Measurements from ENCODE around the gene ARHGEF37. TPM values are rescaled to one million over a fixed set of nuclear protein-coding genes. Genes with fewer than 3 reads are reported as not detected.
"Not testable (repeated sequence)": the region's sequence is repeated elsewhere in the genome, so short reads cannot be mapped to it uniquely, and the experiment has no call there.

ARHGEF37 gene
- total RNA-seq, 1 experiment from 2014 or later = 17.0 TPM

- H3K9me3 ChIP-seq (ENCODE audit: low read length) = no peaks in the 10 kb centered on the region
- H3K4me2 ChIP-seq (ENCODE audit: low read depth, low read length, poor library complexity, severe bottlenecking) = no peak overlapping the region
- peaks cover 76% of the 10 kb centered on the region for H3K79me2 ChIP-seq (ENCODE audit: low read length)
- H3K9me2 ChIP-seq (replicated peaks; ENCODE audit: insufficient read depth, low read length) = no peaks in the 10 kb centered on the region
- no peaks in the 10 kb centered on the region for H4K20me1 ChIP-seq (ENCODE audit: insufficient read depth, low read depth, low read length)
- H3K27me3 ChIP-seq (ENCODE audit: low read length) = no peaks in the 10 kb centered on the region
- H3K4me3 ChIP-seq (ENCODE audit: low read length) = no peak overlapping the region
- no peak for DNase-seq
- 0 out of 2 replicates have a peak, but pooled peaks cover 4% of the 10 kb centered on the region for H3K36me3 ChIP-seq (ENCODE audit: insufficient read depth, low read length)
- peak overlapping the region; percentile 77 for H3K27ac ChIP-seq (ENCODE audit: low read length)
- no peak overlapping the region for H2AFZ ChIP-seq (ENCODE audit: low read length)
- H3K4me1 ChIP-seq (ENCODE audit: low read length) = peaks cover 61% of the 10 kb centered on the region
- H3K9ac ChIP-seq (ENCODE audit: low read length) = peak overlapping the region; percentile 16; the same call in 1 of the 2 replicates
These were observed 5.5 kb downstream of the ARHGEF37 start for GRCh38 chr5:149586708-149587318.

DNA sequence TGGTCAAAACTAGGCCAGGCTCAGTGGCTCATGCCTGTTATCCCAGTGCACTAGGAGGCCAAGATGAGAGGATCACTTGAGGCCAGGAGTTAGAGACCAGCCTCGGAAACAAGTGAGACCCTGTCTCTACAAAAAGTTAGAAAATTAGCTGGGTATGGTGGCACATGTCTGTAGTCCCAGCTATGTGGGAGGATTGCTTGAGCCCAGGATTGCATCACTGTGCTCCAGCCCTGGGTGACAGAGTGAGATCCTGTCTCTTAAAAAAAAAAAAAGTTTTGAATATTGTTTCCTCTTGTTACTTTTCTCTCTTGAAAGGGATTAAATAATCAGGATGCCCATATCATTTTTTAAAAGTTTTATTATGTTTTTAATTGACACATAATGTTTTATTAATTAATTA lies 7.6 kb downstream of the ARHGEF37 start:
- no peak overlapping the region for H3K4me2 ChIP-seq (ENCODE audit: low read depth, low read length, poor library complexity, severe bottlenecking)
- H3K9me3 ChIP-seq (ENCODE audit: low read length) = no peaks in the 10 kb centered on the region
- no peaks in the 10 kb centered on the region for H4K20me1 ChIP-seq (ENCODE audit: insufficient read depth, low read depth, low read length)
- no peak overlapping the region for H3K9ac ChIP-seq (ENCODE audit: low read length)
- H3K4me3 ChIP-seq (ENCODE audit: low read length) = no peak overlapping the region
- peaks cover 74% of the 10 kb centered on the region for H3K79me2 ChIP-seq (ENCODE audit: low read length)
- H3K36me3 ChIP-seq (ENCODE audit: insufficient read depth, low read length) = 0 out of 2 replicates have a peak, but pooled peaks cover 4% of the 10 kb centered on the region
- peaks cover 55% of the 10 kb centered on the region for H3K4me1 ChIP-seq (ENCODE audit: low read length)
- H2AFZ ChIP-seq (ENCODE audit: low read length) = no peak overlapping the region
- H3K9me2 ChIP-seq (replicated peaks; ENCODE audit: insufficient read depth, low read length) = no peaks in the 10 kb centered on the region
- peak overlapping the region; percentile 52 for H3K27ac ChIP-seq (ENCODE audit: low read length)
- no peak for DNase-seq
- no peaks in the 10 kb centered on the region for H3K27me3 ChIP-seq (ENCODE audit: low read length)

GRCh38 chr5:149593370-149593769 lies 12.1 kb downstream of the ARHGEF37 start:
- Histone ChIP-seq H3K4me1 (ENCODE audit: low read length) (peaks cover 80% of the 10 kb centered on the region), H4K20me1 (ENCODE audit: insufficient read depth, low read depth, low read length) (no peaks in the 10 kb centered on the region), H3K4me3 (ENCODE audit: low read length) (no peak overlapping the region), H3K36me3 (ENCODE audit: insufficient read depth, low read length) (peaks cover 5% of the 10 kb centered on the region; the same call in 1 of the 2 replicates), H2AFZ (ENCODE audit: low read length) (no peak overlapping the region), H3K9me3 (ENCODE audit: low read length) (no peaks in the 10 kb centered on the region), H3K79me2 (ENCODE audit: low read length) (peaks cover 76% of the 10 kb centered on the region), H3K4me2 (ENCODE audit: low read depth, low read length, poor library complexity, severe bottlenecking) (no peak overlapping the region), H3K27ac (ENCODE audit: low read length) (peak overlapping the region; percentile 80), H3K9ac (ENCODE audit: low read length) (no peak overlapping the region), H3K27me3 (ENCODE audit: low read length) (no peaks in the 10 kb centered on the region), H3K9me2 (replicated peaks; ENCODE audit: insufficient read depth, low read length) (no peaks in the 10 kb centered on the region)
- DNase-seq = no peak

GRCh38 chr5:149594206-149594895 lies 13.1 kb downstream of the ARHGEF37 start:
- Histone ChIP-seq H3K4me2 (ENCODE audit: low read depth, low read length, poor library complexity, severe bottlenecking) (no peak overlapping the region), H3K9ac (ENCODE audit: low read length) (no peak overlapping the region), H3K27ac (ENCODE audit: low read length) (peak overlapping the region; percentile 80), H2AFZ (ENCODE audit: low read length) (no peak overlapping the region), H3K4me1 (ENCODE audit: low read length) (peaks cover 85% of the 10 kb centered on the region), H3K36me3 (ENCODE audit: insufficient read depth, low read length) (peaks cover 5% of the 10 kb centered on the region; the same call in 1 of the 2 replicates), H3K9me3 (ENCODE audit: low read length) (no peaks in the 10 kb centered on the region), H3K4me3 (ENCODE audit: low read length) (no peak overlapping the region), H3K27me3 (ENCODE audit: low read length) (no peaks in the 10 kb centered on the region), H3K79me2 (ENCODE audit: low read length) (peaks cover 71% of the 10 kb centered on the region), H4K20me1 (ENCODE audit: insufficient read depth, low read depth, low read length) (no peaks in the 10 kb centered on the region), H3K9me2 (replicated peaks; ENCODE audit: insufficient read depth, low read length) (no peaks in the 10 kb centered on the region)
- DNase-seq = no peak

DNA sequence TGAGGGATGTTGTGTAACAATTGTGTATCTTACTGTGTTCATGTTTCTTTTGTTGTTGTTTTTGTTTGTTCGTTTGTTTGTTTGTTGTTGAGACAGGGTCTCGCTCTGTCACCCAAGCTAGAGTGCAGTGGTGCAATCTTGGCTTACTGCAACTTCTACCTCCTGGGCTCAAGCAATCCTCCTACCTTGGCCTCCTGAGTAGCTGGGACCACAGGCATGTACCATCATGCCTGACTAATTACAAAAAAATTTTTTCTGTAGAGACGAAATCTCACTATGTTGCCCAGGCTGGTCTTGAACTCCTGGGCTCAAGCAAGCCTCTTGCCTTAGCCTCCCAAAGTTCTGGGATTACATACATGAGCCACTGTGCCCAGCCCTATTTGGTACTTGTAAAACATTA lies 13.8 kb downstream of the ARHGEF37 start:
- H2AFZ ChIP-seq (ENCODE audit: low read length); DNase-seq; H3K9me3 ChIP-seq (ENCODE audit: low read length); H3K9me2 ChIP-seq (replicated peaks; ENCODE audit: insufficient read depth, low read length); H4K20me1 ChIP-seq (ENCODE audit: insufficient read depth, low read depth, low read length); H3K36me3 ChIP-seq (ENCODE audit: insufficient read depth, low read length); H3K4me3 ChIP-seq (ENCODE audit: low read length); H3K27me3 ChIP-seq (ENCODE audit: low read length): not testable (repeated sequence)
- Histone ChIP-seq H3K9ac (ENCODE audit: low read length) (peak overlapping the region; percentile 33), H3K27ac (ENCODE audit: low read length) (peak overlapping the region; percentile 80), H3K4me1 (ENCODE audit: low read length) (peaks cover 84% of the 10 kb centered on the region), H3K79me2 (ENCODE audit: low read length) (peaks cover 68% of the 10 kb centered on the region), H3K4me2 (ENCODE audit: low read depth, low read length, poor library complexity, severe bottlenecking) (peak overlapping the region; percentile 40)

DNA sequence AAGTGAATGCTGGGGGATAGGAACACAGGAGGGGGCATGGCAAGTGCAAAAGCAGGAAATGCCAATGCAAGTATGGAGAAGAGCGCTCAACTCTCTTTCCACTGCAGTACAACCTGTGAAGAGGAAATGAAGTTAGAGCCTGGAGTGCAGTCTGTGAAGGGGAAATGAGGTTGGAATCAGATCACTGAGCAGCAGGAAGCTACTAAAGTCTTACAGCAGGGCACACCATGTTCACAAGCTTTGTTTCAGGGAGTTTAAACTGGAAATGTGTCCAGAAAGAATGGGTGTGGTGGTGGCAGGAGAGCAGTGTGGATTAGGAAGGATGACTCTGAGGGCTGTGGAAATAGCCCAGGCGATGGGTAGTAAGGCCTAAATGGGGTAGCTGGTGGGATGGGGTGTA lies 15.4 kb downstream of the ARHGEF37 start:
- no peaks in the 10 kb centered on the region for H3K27me3 ChIP-seq (ENCODE audit: low read length)
- H3K4me3 ChIP-seq (ENCODE audit: low read length) = no peak overlapping the region
- H4K20me1 ChIP-seq (ENCODE audit: insufficient read depth, low read depth, low read length) = no peaks in the 10 kb centered on the region
- peak overlapping the region; percentile 80 for H3K27ac ChIP-seq (ENCODE audit: low read length)
- H3K36me3 ChIP-seq (ENCODE audit: insufficient read depth, low read length) = peaks cover 9% of the 10 kb centered on the region
- DNase-seq = no peak
- peaks cover 56% of the 10 kb centered on the region for H3K79me2 ChIP-seq (ENCODE audit: low read length)
- H3K9me2 ChIP-seq (replicated peaks; ENCODE audit: insufficient read depth, low read length) = no peaks in the 10 kb centered on the region
- no peak overlapping the region for H3K4me2 ChIP-seq (ENCODE audit: low read depth, low read length, poor library complexity, severe bottlenecking)
- no peak overlapping the region for H3K9ac ChIP-seq (ENCODE audit: low read length)
- H3K9me3 ChIP-seq (ENCODE audit: low read length) = no peaks in the 10 kb centered on the region
- H3K4me1 ChIP-seq (ENCODE audit: low read length) = peaks cover 78% of the 10 kb centered on the region
- H2AFZ ChIP-seq (ENCODE audit: low read length) = no peak overlapping the region

DNA sequence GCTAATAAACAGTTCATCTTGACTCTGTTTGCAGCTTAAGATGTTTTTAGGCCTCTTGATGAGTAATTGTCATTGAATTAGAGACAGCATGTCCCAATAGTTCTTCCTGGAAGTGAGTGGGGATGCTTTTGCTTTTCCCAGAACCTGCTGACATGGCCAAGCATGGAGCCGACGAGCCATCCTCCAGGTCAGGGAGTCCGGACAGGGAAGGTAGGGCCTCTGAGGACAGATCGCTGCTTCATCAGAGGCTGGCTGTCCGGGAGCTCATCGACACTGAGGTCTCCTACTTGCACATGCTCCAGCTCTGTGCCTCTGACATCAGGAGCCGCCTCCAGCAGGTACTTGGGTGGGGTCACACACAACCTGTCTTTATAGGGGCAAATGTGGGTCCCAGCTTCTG lies 16.3 kb downstream of the ARHGEF37 start:
- H3K4me1 ChIP-seq (ENCODE audit: low read length) = peaks cover 71% of the 10 kb centered on the region

DNA sequence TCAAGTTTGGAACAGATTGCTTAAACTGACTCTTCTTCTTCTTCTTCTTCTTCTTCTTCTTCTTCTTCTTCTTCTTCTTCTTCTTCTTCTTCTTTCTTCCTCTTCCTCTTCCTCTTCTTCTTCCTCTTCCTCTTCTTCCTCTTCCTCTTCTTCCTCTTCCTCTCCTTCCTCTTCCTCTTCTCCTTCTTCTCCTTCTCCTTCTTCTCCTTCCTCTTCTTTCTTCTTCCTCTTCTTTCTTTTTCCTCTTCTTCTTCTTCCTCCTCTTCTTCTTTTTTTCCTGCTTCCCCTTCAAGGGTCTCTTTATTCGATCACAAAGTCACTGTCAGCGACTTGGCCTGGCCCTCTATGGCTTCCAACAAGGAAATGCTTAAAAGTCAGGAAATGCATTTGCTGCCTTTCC lies 16.9 kb downstream of the ARHGEF37 start:
- H3K27me3 ChIP-seq (ENCODE audit: low read length); H3K9ac ChIP-seq (ENCODE audit: low read length); DNase-seq; H3K9me2 ChIP-seq (replicated peaks; ENCODE audit: insufficient read depth, low read length); H3K9me3 ChIP-seq (ENCODE audit: low read length); H4K20me1 ChIP-seq (ENCODE audit: insufficient read depth, low read depth, low read length); H3K4me3 ChIP-seq (ENCODE audit: low read length); H3K4me2 ChIP-seq (ENCODE audit: low read depth, low read length, poor library complexity, severe bottlenecking); H2AFZ ChIP-seq (ENCODE audit: low read length): not testable (repeated sequence)
- Histone ChIP-seq H3K4me1 (ENCODE audit: low read length) (peaks cover 69% of the 10 kb centered on the region), H3K79me2 (ENCODE audit: low read length) (peaks cover 42% of the 10 kb centered on the region), H3K27ac (ENCODE audit: low read length) (peak overlapping the region; percentile 74), H3K36me3 (ENCODE audit: insufficient read depth, low read length) (peaks cover 11% of the 10 kb centered on the region)

More for the DNA sequence above, 16.3 kb downstream of the ARHGEF37 start:
- no peak overlapping the region for H2AFZ ChIP-seq (ENCODE audit: low read length)
- no peaks in the 10 kb centered on the region for H4K20me1 ChIP-seq (ENCODE audit: insufficient read depth, low read depth, low read length)
- no peaks in the 10 kb centered on the region for H3K27me3 ChIP-seq (ENCODE audit: low read length)
- peak overlapping the region; percentile 20 for H3K4me2 ChIP-seq (ENCODE audit: low read depth, low read length, poor library complexity, severe bottlenecking)
- H3K9ac ChIP-seq (ENCODE audit: low read length) = no peak overlapping the region
- peaks cover 9% of the 10 kb centered on the region for H3K36me3 ChIP-seq (ENCODE audit: insufficient read depth, low read length)
- H3K4me3 ChIP-seq (ENCODE audit: low read length) = no peak overlapping the region
- peaks cover 47% of the 10 kb centered on the region for H3K79me2 ChIP-seq (ENCODE audit: low read length)
- no peaks in the 10 kb centered on the region for H3K9me2 ChIP-seq (replicated peaks; ENCODE audit: insufficient read depth, low read length)
- no peaks in the 10 kb centered on the region for H3K9me3 ChIP-seq (ENCODE audit: low read length)
- H3K27ac ChIP-seq (ENCODE audit: low read length) = peak overlapping the region; percentile 74
- no peak for DNase-seq

Measured in Karpas-422 (cell line).